Keratinocyte (primary cell): ENCODE data around the gene DIPK1B.

Source experiments
- EZH2 ChIP-seq: IDR thresholded peaks from one replicate; pipeline ENCODE4 v1.6.1; 2012; ENCODE audit warnings: inconsistent platforms, mild to moderate bottlenecking, low read length, moderate library complexity
- TF ChIP-seq, protein P1 (sequence below), 3 experiments: IDR thresholded peaks in 1 of 3; conservative IDR thresholded peaks in 1 of 3; optimal IDR thresholded peaks in 1 of 3; 2 replicates in 2 of 3; 3 replicates in 1 of 3; pipeline versions ENCODE3 to v1.5.1; 2011; ENCODE audit warnings: low read length in 3 of 3, mild to moderate bottlenecking in 3 of 3, moderate library complexity in 2 of 3, control low read depth in 1 of 3, inconsistent platforms in 1 of 3; ENCODE audit not compliant: insufficient read depth in 2 of 3; ENCODE audit errors: extremely low read depth in 1 of 3

DNA sequence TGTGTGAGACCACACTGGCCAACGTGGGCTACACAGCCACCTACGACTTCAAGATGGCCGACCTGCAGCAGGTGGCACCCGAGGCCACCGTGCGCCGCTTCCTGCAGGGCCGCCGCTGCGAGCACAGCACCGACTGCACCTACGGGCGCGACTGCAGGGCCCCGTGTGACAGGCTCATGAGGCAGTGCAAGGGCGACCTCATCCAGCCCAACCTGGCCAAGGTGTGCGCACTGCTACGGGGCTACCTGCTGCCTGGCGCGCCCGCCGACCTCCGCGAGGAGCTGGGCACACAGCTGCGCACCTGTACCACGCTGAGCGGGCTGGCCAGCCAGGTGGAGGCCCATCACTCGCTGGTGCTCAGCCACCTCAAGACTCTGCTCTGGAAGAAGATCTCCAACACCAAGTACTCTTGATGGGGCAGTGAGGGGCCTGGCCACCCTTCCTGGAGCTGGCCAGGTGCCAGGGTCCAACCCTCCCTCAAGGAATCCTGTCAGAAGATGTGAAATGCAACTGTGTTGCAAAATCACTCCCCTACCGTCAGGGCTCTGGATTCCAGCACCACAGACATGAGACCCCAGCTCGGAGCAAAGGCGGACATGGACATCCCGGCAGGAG lies 11.1 kb downstream of the DIPK1B start:
- TF ChIP-seq EZH2, result no peak
- TF ChIP-seq, protein P1, sequence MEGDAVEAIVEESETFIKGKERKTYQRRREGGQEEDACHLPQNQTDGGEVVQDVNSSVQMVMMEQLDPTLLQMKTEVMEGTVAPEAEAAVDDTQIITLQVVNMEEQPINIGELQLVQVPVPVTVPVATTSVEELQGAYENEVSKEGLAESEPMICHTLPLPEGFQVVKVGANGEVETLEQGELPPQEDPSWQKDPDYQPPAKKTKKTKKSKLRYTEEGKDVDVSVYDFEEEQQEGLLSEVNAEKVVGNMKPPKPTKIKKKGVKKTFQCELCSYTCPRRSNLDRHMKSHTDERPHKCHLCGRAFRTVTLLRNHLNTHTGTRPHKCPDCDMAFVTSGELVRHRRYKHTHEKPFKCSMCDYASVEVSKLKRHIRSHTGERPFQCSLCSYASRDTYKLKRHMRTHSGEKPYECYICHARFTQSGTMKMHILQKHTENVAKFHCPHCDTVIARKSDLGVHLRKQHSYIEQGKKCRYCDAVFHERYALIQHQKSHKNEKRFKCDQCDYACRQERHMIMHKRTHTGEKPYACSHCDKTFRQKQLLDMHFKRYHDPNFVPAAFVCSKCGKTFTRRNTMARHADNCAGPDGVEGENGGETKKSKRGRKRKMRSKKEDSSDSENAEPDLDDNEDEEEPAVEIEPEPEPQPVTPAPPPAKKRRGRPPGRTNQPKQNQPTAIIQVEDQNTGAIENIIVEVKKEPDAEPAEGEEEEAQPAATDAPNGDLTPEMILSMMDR (optimal IDR thresholded peaks at IDR 0.05 in 1 of 3, IDR thresholded peaks at IDR 0.05 in 1 of 3, conservative IDR thresholded peaks at IDR 0.05 in 1 of 3; ENCODE audit: extremely low read depth in 1 of 3, insufficient read depth in 2 of 3, low read length in 3 of 3), result no peak
